GM19240 (cell line): ENCODE results near the gene RPN1.
"Not testable (repeated sequence)": the region's sequence is repeated elsewhere in the genome, so short reads cannot be mapped to it uniquely, and the experiment has no call there.

Source experiments
- DNase-seq: peaks from one replicate; pipeline ENCODE4 v3.0.0; 2011; ENCODE audit warnings: low spot score; ENCODE audit not compliant: insufficient read length

RPN1 gene

DNA sequence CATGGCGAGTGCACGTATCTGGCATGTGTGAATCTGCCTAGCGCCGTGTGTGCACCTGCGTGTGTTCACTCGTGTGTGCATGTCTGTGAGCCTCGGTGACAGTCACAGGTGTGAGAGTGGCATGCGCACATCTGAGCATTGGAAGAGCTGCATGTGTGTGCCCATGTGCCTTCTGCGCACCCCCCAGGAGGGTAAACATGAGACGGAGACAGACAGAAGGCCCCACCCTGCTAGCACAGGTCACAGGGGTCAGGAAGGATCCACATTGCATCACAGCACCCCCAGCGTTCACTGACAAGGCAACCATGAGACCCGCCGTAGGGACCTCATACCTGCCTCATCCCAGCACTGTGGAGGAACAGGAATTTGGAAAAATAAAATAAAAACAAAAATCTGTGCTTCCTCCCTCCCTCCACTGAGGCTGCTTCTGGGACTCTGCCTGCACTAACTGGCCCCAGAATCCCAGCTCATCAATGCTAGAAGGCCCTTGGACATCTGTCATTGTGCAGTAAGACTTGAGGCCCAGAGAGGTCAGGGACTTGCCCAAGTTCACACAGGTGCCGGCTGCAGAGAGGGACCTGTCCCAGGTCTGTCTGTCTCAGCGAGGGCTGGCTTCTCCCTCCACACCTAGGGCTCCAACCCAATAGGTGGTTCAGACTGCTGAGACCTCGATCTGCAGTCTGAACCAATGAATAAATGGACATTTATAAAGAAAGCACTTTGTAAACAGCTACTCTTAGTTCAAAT is 37.4 kb downstream of the RPN1 start:
- DNase-seq = no peak

DNA sequence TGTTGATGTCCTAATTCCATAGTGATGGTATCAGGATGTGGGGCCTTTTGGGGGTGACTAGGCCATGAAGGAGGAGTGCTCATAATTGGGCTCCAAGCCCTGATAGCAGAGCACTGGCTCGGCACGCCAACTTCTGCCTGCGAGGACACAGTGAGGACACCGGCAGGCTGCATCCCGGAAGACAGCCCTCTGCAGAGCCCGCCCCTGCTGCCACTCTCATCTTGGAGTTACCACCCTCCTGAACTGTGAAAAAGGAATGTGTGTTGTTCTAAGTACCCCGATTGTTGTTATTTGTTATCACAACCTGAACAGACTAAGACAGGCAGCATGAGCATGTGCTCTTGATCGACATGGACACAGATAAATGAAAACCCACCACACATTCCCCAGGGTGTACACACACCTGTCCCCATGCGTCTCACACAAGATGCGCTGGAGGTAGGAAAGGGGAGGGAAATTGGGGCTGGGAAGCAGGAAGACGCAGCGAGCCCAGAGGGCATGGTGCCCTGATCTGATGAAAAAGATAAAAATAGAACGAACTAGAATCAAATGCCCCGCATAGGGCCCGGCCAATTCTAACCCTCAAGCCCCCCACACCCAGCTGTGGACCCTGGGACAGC is 40.1 kb downstream of the RPN1 start:
- DNase-seq = no peak

DNA sequence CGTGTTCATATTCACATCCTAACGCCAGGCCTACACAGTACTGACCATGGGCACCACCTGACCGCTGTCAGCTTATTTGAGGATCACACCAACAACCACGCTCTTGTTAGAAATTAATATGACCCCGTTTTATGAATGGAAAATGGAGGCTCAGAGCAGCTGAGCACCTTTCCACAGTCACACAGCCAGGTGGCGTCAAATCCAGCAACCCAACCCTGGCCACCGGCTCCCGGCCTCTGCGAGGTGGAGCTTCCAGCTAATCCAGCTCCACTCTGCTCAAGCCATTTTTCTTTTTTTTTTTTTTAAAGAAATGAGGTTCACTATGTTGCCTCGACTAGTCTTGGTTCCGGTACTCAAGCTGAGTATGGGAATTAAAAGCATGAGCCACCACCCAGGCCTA is 41.3 kb downstream of the RPN1 start:
- DNase-seq = no peak

- DNase-seq = no peak
Observed at GRCh38 chr3:128607710-128608048, 42.9 kb downstream of the RPN1 start.

- DNase-seq = no peak
Observed at GRCh38 chr3:128606094-128606493, 44.5 kb downstream of the RPN1 start.

DNA sequence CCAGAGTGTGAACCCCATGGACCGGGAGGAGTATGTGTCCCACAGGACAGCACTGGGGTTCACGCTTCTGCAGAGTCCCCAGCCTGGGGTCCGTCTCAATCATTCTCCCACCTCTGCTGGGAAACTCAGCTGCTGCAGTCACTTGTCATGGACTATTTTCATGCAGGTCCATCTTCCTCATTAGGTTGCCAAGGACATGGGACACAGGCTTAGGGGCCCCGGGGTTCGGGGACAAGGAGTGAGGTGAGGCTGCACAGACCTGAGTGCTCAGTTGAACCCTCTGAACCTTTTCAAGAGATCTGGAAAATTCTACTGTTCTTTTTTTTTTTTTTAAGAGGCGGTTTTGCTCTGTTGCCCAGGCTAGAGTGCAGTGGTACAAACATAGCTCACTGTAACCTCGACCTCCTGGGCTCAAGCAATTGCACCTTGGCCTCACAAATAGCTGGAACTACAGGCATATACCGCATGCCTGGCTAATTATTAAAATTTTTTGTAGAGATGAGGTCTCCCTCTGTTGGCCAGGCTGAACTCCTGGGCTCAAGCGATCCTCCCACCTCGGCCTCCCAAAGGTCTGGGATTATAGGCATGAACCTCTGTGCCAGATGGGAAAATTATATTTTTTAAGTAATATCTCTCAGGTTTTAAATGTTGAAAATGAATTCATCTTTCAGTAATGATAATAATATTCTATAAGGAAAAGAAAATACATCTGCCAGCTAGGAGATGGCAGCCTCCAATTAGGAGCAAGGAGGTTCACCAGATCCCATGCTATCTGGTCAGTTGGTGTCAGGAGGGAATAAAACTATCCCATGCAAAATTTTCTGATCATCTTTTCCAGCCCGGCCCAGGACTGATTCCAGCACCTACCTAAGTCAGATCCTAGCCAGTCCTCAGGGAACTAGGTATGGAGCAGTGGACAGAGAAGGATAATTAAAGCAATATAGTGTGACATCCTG is 45.2 kb downstream of the RPN1 start:
- no peak for DNase-seq

GRCh38 chr3:128603811-128604775 is 46.5 kb downstream of the RPN1 start:
- no peak for DNase-seq

GRCh38 chr3:128603313-128603712 is 47.3 kb downstream of the RPN1 start:
- no peak for DNase-seq

- no peak for DNase-seq
Observed at GRCh38 chr3:128598884-128599664, 51.5 kb downstream of the RPN1 start.

- no peak for DNase-seq
Observed at GRCh38 chr3:128597900-128598299, 52.7 kb downstream of the RPN1 start.

DNA sequence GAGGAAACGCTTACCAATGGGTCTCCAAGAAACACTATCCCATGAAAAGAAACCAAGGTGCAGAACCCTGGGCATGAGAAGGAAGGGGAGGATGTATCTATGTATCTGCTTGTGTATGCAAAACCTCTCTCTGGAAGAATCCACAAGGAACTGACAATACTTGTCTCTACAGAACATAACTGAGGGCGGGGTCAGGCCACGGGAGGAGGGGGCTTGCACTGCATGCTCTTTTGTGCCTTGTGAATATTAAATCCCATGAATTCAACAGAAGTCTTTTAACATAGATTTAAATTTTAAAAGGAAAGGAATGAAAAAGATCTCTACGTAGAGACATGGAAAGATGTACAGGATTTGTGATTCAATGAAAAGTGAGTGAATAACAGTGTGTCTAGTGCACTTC is 57.8 kb downstream of the RPN1 start:
- no peak for DNase-seq

- no peak for DNase-seq
Observed at GRCh38 chr3:128591738-128592426, 58.7 kb downstream of the RPN1 start.

- no peak for DNase-seq
Observed at GRCh38 chr3:128590948-128591347, 59.7 kb downstream of the RPN1 start.

DNA sequence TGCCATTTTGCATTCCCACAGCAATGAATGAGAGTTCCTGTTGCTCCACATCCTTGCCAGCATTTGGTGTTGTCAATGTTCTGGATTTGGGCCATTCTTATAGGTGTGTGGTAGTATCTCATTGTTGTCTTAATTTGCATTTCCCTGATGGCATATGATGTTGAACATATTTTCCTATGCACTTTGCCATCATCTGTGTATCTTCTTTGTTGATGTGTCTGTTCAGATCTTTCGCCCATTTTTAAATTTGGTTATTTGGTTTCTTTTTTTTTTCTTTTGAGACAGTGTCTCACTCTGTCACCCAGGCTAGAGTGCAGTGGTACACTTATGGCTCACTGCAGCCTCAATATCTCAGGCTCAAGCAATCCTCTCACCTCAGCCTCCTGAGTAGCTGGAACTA is 60.6 kb downstream of the RPN1 start:
- DNase-seq = not testable (repeated sequence)

DNA sequence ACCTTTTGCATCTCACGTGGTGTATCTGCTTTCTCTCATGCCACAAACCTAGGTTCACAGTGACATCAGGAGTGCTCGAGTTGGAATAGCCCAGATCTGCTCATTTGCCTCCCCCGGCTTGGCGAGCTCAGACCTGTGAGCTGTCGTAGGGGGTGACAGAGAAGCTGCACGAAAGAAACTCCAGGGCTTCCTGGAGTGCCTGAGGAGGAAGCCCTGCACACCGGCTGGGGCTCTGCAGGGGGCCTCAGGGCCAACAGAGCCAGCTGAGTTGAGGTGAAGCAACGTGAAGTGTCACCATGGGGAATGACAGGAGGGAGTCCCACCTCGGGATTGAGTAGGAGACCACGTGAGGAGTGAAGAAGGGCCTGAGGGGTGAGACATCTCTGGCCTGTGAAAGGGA is 62.5 kb downstream of the RPN1 start:
- DNase-seq = no peak

DNA sequence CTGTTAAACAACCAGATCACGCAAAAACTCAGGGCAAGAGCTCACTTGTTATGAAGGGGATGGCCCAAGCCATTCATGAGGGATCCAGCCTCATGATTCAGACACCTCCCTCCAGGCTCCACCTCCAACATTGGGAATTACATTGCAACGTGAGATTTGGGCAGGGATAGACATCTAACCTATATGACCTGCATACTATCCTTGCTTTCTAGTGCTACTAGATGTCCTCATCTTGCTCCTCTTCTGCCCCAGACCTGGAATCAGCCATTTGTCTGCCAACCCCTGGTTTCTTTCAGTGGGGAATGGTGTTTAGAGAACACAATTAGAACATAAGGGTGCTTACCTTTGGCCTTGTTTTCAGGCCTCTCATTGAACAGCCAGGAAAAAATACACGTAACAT is 63.2 kb downstream of the RPN1 start:
- DNase-seq = no peak

- not testable (repeated sequence) for DNase-seq
Observed at GRCh38 chr3:128586932-128587331, 63.7 kb downstream of the RPN1 start.

DNA sequence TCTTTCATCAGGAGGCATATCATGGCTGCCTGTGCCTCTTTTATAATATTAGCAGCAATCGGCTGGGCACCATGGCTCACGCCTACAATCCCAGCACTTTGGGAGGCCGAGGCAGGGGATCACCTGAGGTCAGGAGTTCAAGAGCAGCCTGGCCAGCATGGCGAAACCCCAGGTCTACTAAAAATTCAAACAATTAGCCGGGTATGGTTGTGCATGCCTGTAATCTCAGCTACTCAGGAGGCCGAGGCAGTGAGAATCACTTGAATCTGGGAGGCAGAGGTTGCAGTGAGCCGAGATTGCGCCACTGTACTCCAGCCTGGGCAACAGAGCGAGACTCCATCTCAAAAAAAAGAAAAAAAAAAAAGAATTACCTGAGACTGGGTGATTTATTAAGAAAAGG is 64.2 kb downstream of the RPN1 start:
- DNase-seq = not testable (repeated sequence)

DNA sequence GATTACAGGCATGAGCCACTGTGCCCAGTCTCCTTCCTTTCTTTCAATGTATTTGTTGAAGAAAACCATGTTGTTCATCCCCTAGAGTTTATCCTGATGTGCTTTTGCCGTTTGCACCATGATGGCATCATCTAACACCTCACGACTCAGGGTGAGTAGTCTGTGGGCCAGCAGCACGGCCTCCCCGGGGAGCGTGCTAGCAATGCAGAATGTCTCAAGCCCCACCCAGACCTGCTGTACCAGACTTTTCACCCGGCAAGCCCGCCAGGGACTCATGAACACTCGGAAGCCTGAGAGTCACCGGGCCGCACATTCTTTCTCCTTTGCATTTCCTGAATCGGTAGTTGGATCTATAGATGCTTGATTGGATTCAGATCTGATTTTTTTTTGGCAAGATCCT is 64.6 kb downstream of the RPN1 start:
- no peak for DNase-seq

DNA sequence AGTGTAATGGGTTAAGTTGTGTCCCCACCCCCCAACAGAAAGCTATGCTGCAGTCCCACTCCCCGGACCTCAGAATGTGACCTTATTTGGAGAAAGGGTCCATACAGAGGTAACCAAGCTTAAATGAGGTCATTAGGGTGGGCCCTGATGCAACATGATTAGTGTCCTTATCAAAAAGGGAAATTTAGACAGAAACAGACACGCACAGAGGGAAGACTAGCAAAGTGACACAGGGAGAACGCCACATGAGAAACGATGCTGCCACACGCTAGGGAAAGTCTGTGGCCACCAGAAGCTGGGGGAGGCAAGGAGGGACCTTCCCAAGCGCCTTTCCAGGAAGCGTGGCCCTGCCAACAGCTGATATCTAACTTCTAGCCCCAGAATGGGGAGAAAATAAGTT is 65.4 kb downstream of the RPN1 start:
- DNase-seq = no peak
